ENCODE data around the gene TIRAP. TPM values are rescaled to one million over a fixed set of nuclear protein-coding genes. Genes with fewer than 3 reads are reported as not detected.
A peak's percentile ranks its signal among the peaks of the same experiment; 100 is the strongest.

TIRAP gene
- total RNA-seq, 4 donors from 2014 or later, result 8.6 to 15.2 (median 12.6) TPM

DNA sequence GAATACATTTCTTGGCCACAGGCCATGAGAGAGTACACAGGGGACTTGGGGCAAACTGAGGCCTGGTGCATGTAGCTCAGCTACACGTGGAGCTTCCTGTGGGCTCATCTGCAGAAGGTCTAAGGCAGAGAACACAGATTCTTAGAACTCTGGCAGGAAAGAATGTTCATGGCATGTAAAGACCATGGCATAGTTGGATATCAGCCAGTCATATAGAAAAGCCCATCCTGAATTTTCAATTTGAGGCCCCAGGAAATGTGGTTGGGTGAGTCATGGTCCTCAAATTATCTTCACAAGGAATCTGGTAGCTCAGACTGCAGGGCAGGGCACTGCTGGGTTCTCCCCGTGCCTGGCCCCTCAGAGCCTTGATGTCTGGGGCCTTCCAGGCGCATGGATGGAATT lies 58.9 kb downstream of the TIRAP start:
- H3K36me3 ChIP-seq, result peaks cover 47% of the 10 kb centered on the region
- no peaks in the 10 kb centered on the region for H3K9me3 ChIP-seq
- DNase-seq (ENCODE audit: low spot score in 2 of 2), result no peak
- TF ChIP-seq POLR2A (IDR thresholded peaks at IDR 0.05) (no peak), POLR2AphosphoS5 (IDR thresholded peaks at IDR 0.05) (no peak), EP300 (IDR thresholded peaks at IDR 0.05) (no peak)
- TF ChIP-seq, protein P1, sequence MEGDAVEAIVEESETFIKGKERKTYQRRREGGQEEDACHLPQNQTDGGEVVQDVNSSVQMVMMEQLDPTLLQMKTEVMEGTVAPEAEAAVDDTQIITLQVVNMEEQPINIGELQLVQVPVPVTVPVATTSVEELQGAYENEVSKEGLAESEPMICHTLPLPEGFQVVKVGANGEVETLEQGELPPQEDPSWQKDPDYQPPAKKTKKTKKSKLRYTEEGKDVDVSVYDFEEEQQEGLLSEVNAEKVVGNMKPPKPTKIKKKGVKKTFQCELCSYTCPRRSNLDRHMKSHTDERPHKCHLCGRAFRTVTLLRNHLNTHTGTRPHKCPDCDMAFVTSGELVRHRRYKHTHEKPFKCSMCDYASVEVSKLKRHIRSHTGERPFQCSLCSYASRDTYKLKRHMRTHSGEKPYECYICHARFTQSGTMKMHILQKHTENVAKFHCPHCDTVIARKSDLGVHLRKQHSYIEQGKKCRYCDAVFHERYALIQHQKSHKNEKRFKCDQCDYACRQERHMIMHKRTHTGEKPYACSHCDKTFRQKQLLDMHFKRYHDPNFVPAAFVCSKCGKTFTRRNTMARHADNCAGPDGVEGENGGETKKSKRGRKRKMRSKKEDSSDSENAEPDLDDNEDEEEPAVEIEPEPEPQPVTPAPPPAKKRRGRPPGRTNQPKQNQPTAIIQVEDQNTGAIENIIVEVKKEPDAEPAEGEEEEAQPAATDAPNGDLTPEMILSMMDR (IDR thresholded peaks at IDR 0.05), result no peak
- no peak overlapping the region for H3K4me3 ChIP-seq
- no peaks in the 10 kb centered on the region for H3K27me3 ChIP-seq
- WGBS, result 61% methylated on average over 3 of the region's 3 CpGs
- peaks cover 28% of the 10 kb centered on the region for H3K4me1 ChIP-seq
- H3K27ac ChIP-seq, result no peak overlapping the region

DNA sequence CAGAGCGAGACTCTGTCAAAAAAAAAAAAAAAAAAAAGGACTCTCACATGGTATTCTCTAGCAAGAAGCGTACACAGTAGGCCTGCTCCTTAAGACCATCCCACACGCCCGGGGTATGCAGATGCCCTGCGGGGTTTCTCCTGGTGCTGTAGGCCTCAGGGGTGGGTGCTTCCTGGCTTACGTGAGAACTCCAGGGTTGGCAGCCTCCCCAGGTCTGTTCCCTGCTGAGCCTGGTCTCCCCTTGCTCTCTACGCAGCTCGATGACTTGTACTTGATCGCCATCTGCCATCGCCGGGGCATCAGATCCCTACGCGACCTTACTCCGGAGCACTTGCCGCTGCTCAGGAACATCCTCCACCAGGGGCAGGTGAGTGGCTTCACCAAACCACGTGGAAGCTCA lies 60.2 kb downstream of the TIRAP start:
- peaks cover 38% of the 10 kb centered on the region for H3K4me1 ChIP-seq
- no peak overlapping the region for H3K27ac ChIP-seq
- DNase-seq (ENCODE audit: low spot score in 2 of 2), result peak in 1 of 2 donors; percentile 67
- H3K27me3 ChIP-seq, result no peaks in the 10 kb centered on the region
- no peak overlapping the region for H3K4me3 ChIP-seq
- WGBS, result 95% methylated on average over 13 of the region's 16 CpGs
- H3K36me3 ChIP-seq, result peaks cover 45% of the 10 kb centered on the region
- TF ChIP-seq EP300 (IDR thresholded peaks at IDR 0.05), result no peak
- TF ChIP-seq, protein P1 (IDR thresholded peaks at IDR 0.05), result no peak
- TF ChIP-seq POLR2AphosphoS5 (IDR thresholded peaks at IDR 0.05), result no peak
- TF ChIP-seq POLR2A (IDR thresholded peaks at IDR 0.05), result no peak
- H3K9me3 ChIP-seq, result no peaks in the 10 kb centered on the region

Other genes starting within 250 kb of the TIRAP start
- gene CDON, start 220.2 kb upstream of the TIRAP start, total RNA-seq, result 10 to 100 TPM; 27.6 to 67.4 (median 43.1) TPM
- gene RPUSD4, start 71.4 kb upstream of the TIRAP start, total RNA-seq, result 10 to 100 TPM; 25.1 to 34.9 (median 29.2) TPM
- 10 to 100 TPM in 1 of 4 donors, 1 to 10 TPM in 3; 7.6 to 11.1 (median 8.6) TPM for gene FAM118B, start 71.3 kb upstream of the TIRAP start, total RNA-seq
- 100 to 1,000 TPM in 1 of 4 donors, 10 to 100 TPM in 3; 84.9 to 108 (median 97.0) TPM for gene SRPRA, start 14.2 kb upstream of the TIRAP start, total RNA-seq
- gene FOXRED1, start 13.9 kb upstream of the TIRAP start, total RNA-seq, result 10 to 100 TPM in 3 of 4 donors, 1 to 10 TPM in 1; 7.7 to 22.9 (median 18.9) TPM
- gene DCPS, start 21.0 kb downstream of the TIRAP start, total RNA-seq, result 10 to 100 TPM; 15.4 to 19.1 (median 17.8) TPM
- 10 to 100 TPM; 23.6 to 30.9 (median 26.9) TPM for gene ST3GAL4, start 72.6 kb downstream of the TIRAP start, total RNA-seq